Type B pancreatic cell (in vitro differentiated cells): ENCODE measurements around the gene AFMID. TPM values are rescaled to one million over a fixed set of nuclear protein-coding genes. Genes with fewer than 3 reads are reported as not detected.
"Not testable (repeated sequence)": the region's sequence is repeated elsewhere in the genome, so short reads cannot be mapped to it uniquely, and the experiment has no call there.

ENCODE experiments used
- DNase-seq: peaks from one replicate; pipeline ENCODE4 v3.0.0; 2021; ENCODE audit warnings: mixed read lengths; ENCODE audit not compliant: unreplicated experiment; ENCODE audit errors: extremely low spot score
- H3K27ac Mint-ChIP-seq: 2 replicates; pipeline ENCODE4 v1.8.0; 2021; ENCODE audit warnings: mild to moderate bottlenecking, mixed read lengths
- H3K27me3 Mint-ChIP-seq: 2 replicates; pipeline ENCODE4 v1.8.0; 2021; ENCODE audit warnings: mixed read lengths
- H3K36me3 Mint-ChIP-seq: 2 replicates; pipeline ENCODE4 v1.8.0; 2021; ENCODE audit warnings: mixed read lengths
- H3K4me1 Mint-ChIP-seq: one replicate; pipeline ENCODE4 v1.8.0; 2021; ENCODE audit warnings: mixed read lengths; ENCODE audit not compliant: unreplicated experiment
- H3K4me3 Mint-ChIP-seq: 2 replicates; pipeline ENCODE4 v1.8.0; 2021; ENCODE audit warnings: mild to moderate bottlenecking, mixed read lengths
- H3K9me3 Mint-ChIP-seq: 2 replicates; pipeline ENCODE4 v1.8.0; 2021; ENCODE audit warnings: mixed read lengths
- CTCF ChIP-seq: fragments of 200-600 bp; sonication (generic); conservative IDR thresholded peaks from 2 replicates; pipeline ENCODE4 v1.5.0; 2021; ENCODE audit warnings: antibody characterized with exemption, mild to moderate bottlenecking
- total RNA-seq: library from RNA; stranded (reverse); gene quantifications from 2 replicates; pipeline ENCODE4 v1.2.1, GENCODE V29; 2021; ENCODE audit warnings: low replicate concordance

Gene AFMID
- total RNA-seq, 1 donor from 2014 or later = 30.5 TPM

GRCh38 chr17:78233678-78234077 lies 46.5 kb downstream of the AFMID start:
- Mint-ChIP-seq H3K4me3 (no peak overlapping the region), H3K27me3 (peaks cover 37% of the 10 kb centered on the region), H3K9me3 (no peaks in the 10 kb centered on the region), H3K4me1 (peaks cover 4% of the 10 kb centered on the region), H3K27ac (no peak overlapping the region), H3K36me3 (no peaks in the 10 kb centered on the region)
- TF ChIP-seq CTCF = no peak
- DNase-seq = no peak

- Mint-ChIP-seq H3K27me3 (peaks cover 33% of the 10 kb centered on the region), H3K9me3 (no peaks in the 10 kb centered on the region), H3K36me3 (no peaks in the 10 kb centered on the region), H3K4me1 (peaks cover 4% of the 10 kb centered on the region), H3K27ac (no peak overlapping the region), H3K4me3 (no peak overlapping the region)
- no peak for TF ChIP-seq CTCF
- DNase-seq = no peak
Measured at GRCh38 chr17:78234261-78234865, 47.2 kb downstream of the AFMID start.

- H3K27ac Mint-ChIP-seq, H3K9me3 Mint-ChIP-seq, H3K4me1 Mint-ChIP-seq, DNase-seq, H3K4me3 Mint-ChIP-seq, H3K36me3 Mint-ChIP-seq: not testable (repeated sequence)
- H3K27me3 Mint-ChIP-seq = peaks cover 33% of the 10 kb centered on the region
Measured at GRCh38 chr17:78235022-78235421, 47.9 kb downstream of the AFMID start.

- no peaks in the 10 kb centered on the region for H3K4me1 Mint-ChIP-seq
- TF ChIP-seq CTCF = no peak
- H3K4me3 Mint-ChIP-seq = no peak overlapping the region
- peaks cover 25% of the 10 kb centered on the region for H3K27me3 Mint-ChIP-seq
- H3K36me3 Mint-ChIP-seq = no peaks in the 10 kb centered on the region
- H3K27ac Mint-ChIP-seq = no peak overlapping the region
- H3K9me3 Mint-ChIP-seq = no peaks in the 10 kb centered on the region
- no peak for DNase-seq
Measured at GRCh38 chr17:78235885-78236284, 48.7 kb downstream of the AFMID start.

GRCh38 chr17:78236362-78237127 lies 49.4 kb downstream of the AFMID start:
- H3K27me3 Mint-ChIP-seq = peaks cover 19% of the 10 kb centered on the region
- no peaks in the 10 kb centered on the region for H3K36me3 Mint-ChIP-seq
- H3K27ac Mint-ChIP-seq = no peak overlapping the region
- TF ChIP-seq CTCF = no peak
- peaks cover 2% of the 10 kb centered on the region for H3K9me3 Mint-ChIP-seq
- no peak for DNase-seq
- peaks cover 2% of the 10 kb centered on the region for H3K4me1 Mint-ChIP-seq
- no peak overlapping the region for H3K4me3 Mint-ChIP-seq

GRCh38 chr17:78237401-78238012 lies 50.3 kb downstream of the AFMID start:
- Mint-ChIP-seq H3K4me3 (no peak overlapping the region), H3K9me3 (peaks cover 4% of the 10 kb centered on the region), H3K4me1 (peaks cover 5% of the 10 kb centered on the region), H3K36me3 (no peaks in the 10 kb centered on the region), H3K27ac (no peak overlapping the region), H3K27me3 (peaks cover 12% of the 10 kb centered on the region)
- DNase-seq = no peak
- no peak for TF ChIP-seq CTCF
